Measurements from ENCODE around the gene CTXN1. TPM values are rescaled to one million over a fixed set of nuclear protein-coding genes. Genes with fewer than 3 reads are reported as not detected.

CTXN1 gene
- total and polyA plus RNA-seq, 2 of the 4 experiments (the other 2 are of a cell fraction) = 0.36 to 7.4 TPM

DNA sequence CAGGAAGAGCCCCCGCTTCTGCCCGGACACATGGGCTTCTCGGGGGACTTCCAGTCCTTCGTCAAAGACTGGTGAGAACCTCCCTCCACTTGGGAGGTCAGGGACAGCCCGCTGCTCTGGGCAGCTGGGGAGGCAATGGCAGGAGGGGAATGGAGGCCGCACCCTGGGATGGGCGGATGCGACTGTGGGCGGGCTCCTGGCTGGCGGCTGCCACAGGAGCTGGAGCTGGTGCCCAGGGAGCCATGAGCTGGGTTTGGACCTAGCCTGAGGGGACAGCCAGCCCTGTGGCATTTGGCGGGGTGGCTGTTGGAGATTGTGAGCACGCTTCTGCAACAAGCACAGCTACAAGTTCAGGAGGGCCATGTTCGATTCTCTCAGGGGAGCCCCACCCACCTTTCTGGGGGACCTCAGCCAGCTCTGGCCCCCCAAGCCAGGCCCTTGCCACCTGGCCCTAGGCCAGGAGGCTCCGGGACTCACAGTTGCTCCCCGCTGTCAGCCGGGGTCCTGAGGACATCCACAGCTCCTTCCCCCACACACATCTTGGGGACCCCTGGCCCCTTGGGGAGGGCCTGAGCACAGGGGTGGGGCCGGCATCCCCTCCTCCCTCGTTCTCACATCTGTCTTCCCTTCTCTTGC lies 14.3 kb downstream of the CTXN1 start:
- Histone ChIP-seq H3K79me1 (ENCODE audit: low read depth in 1 of 2, low read length in 2 of 2) (peaks cover 0 to 20% of the 10 kb centered on the region in 2 experiments; a peak in 2 of 4 replicates), H3K56ac (ENCODE audit: extremely low read depth, insufficient read depth, low read length) (no peak overlapping the region), H3K27me3 (ENCODE audit: control insufficient read depth, insufficient read depth, low read length) (peaks cover 9% of the 10 kb centered on the region), H3K14ac (replicated peaks; ENCODE audit: low read depth, low read length) (no peak overlapping the region), H3K4me2 (ENCODE audit: low read depth, low read length) (no peak overlapping the region), H4K8ac (ENCODE audit: low read depth in 2 of 2, low read length in 2 of 2) (no peak overlapping the region), H2AK9ac (replicated peaks; ENCODE audit: low read depth, low read length, poor library complexity) (no peak overlapping the region), H2AK5ac (ENCODE audit: low read depth, low read length) (no peak overlapping the region), H4K91ac (ENCODE audit: insufficient read depth, low read depth, low read length) (no peak overlapping the region), H2BK5ac (ENCODE audit: low read depth, low read length, poor library complexity, severe bottlenecking) (no peak overlapping the region), H3K4me3 (ENCODE audit: insufficient read depth, low read depth, low read length) (no peak overlapping the region), H3K4ac (ENCODE audit: low read depth, low read length) (no peak overlapping the region), H3K36me3 (ENCODE audit: control insufficient read depth, insufficient read depth, low read length) (peaks cover 30% of the 10 kb centered on the region), H3K4me1 (ENCODE audit: control insufficient read depth, insufficient read depth, low read length) (peaks cover 5% of the 10 kb centered on the region; the same call in 1 of the 2 replicates), H2BK120ac (ENCODE audit: low read depth, low read length) (no peak overlapping the region), H3K9me3 (ENCODE audit: control insufficient read depth, insufficient read depth, low read length) (no peaks in the 10 kb centered on the region), H3K27ac (ENCODE audit: insufficient read depth, low read length) (no peak overlapping the region), H3K23ac (ENCODE audit: low read depth, low read length) (no peak overlapping the region), H2AFZ (replicated peaks; ENCODE audit: low read length, poor library complexity) (no peak overlapping the region), H4K5ac (ENCODE audit: low read depth, low read length) (no peak overlapping the region), H2BK20ac (ENCODE audit: low read depth, low read length) (no peak overlapping the region), H3K9me1 (ENCODE audit: insufficient read depth, low read length) (no peaks in the 10 kb centered on the region; the same call in 1 of the 2 replicates), H3K9ac (ENCODE audit: low read depth, low read length) (no peak overlapping the region), H4K20me1 (ENCODE audit: insufficient read depth, low read length) (peaks cover 25% of the 10 kb centered on the region), H3K18ac (ENCODE audit: low read depth, low read length) (no peak overlapping the region), H2BK15ac (ENCODE audit: low read depth, low read length) (no peak overlapping the region)
- POLR2A ChIA-PET (ENCODE audit: unreplicated experiment) = no interaction called here
- TF ChIP-seq RAD21 (IDR thresholded peaks at IDR 0.05; ENCODE audit: low read length) = no peak
- TF ChIP-seq, protein P1, sequence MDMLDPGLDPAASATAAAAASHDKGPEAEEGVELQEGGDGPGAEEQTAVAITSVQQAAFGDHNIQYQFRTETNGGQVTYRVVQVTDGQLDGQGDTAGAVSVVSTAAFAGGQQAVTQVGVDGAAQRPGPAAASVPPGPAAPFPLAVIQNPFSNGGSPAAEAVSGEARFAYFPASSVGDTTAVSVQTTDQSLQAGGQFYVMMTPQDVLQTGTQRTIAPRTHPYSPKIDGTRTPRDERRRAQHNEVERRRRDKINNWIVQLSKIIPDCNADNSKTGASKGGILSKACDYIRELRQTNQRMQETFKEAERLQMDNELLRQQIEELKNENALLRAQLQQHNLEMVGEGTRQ (IDR thresholded peaks at IDR 0.05; ENCODE audit: low read depth, low read length) = no peak
- no peak for TF ChIP-seq RFX5 (IDR thresholded peaks at IDR 0.05; ENCODE audit: low read depth, low read length)
- no peak for TF ChIP-seq NFE2L2 (IDR thresholded peaks at IDR 0.05; ENCODE audit: low read depth, low read length)
- TF ChIP-seq FOS (IDR thresholded peaks at IDR 0.05; ENCODE audit: low read depth, low read length) = no peak
- no peak for TF ChIP-seq BHLHE40 (IDR thresholded peaks at IDR 0.05; ENCODE audit: low read depth, low read length)
- no peak for TF ChIP-seq CEBPB (IDR thresholded peaks at IDR 0.05; ENCODE audit: low read depth, low read length)
- TF ChIP-seq MXI1 (IDR thresholded peaks at IDR 0.05; ENCODE audit: borderline replicate concordance, low read depth, low read length) = no peak
- TF ChIP-seq, protein P2, sequence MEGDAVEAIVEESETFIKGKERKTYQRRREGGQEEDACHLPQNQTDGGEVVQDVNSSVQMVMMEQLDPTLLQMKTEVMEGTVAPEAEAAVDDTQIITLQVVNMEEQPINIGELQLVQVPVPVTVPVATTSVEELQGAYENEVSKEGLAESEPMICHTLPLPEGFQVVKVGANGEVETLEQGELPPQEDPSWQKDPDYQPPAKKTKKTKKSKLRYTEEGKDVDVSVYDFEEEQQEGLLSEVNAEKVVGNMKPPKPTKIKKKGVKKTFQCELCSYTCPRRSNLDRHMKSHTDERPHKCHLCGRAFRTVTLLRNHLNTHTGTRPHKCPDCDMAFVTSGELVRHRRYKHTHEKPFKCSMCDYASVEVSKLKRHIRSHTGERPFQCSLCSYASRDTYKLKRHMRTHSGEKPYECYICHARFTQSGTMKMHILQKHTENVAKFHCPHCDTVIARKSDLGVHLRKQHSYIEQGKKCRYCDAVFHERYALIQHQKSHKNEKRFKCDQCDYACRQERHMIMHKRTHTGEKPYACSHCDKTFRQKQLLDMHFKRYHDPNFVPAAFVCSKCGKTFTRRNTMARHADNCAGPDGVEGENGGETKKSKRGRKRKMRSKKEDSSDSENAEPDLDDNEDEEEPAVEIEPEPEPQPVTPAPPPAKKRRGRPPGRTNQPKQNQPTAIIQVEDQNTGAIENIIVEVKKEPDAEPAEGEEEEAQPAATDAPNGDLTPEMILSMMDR (conservative IDR thresholded peaks at IDR 0.05; ENCODE audit: low read depth, low read length) = no peak
- TF ChIP-seq MAFK (IDR thresholded peaks at IDR 0.05; ENCODE audit: low read depth, low read length) = no peak
- no peak for TF ChIP-seq MAZ (IDR thresholded peaks at IDR 0.05; ENCODE audit: borderline replicate concordance, low read depth, low read length)
- dilution Hi-C loops (cut with HindIII; ENCODE audit: low sequenced_read_pairs, unreplicated experiment) = no loop called here
- in situ Hi-C loops (cut with MboI; ENCODE audit: low sequenced_read_pairs) = no loop called here
- no peak for DNase-seq
- 97% methylated on average over 10 of the region's 18 CpGs; no CpG with 5 or more reads in 1 of the 2 experiments for WGBS, 2 experiments (ENCODE audit: extremely low coverage in 2 of 2, insufficient read length in 1 of 2)
- intact Hi-C loops (cut with micrococcal nuclease) = no loop called here
- CTCF ChIA-PET = no interaction called here
- no peak for ATAC-seq (ENCODE audit: low read depth)
- no TSS peak for BruUV-seq (replicated peaks)

All from IMR-90 (cell line).